H1 (cell line): ENCODE results near the gene ANKRD6. TPM values are rescaled to one million over a fixed set of nuclear protein-coding genes. Genes with fewer than 3 reads are reported as not detected.

Source experiments
- CHD7 ChIP-seq: fragments of 300-600 bp; sonication (generic); IDR thresholded peaks from 2 replicates; pipeline ENCODE4 v1.7.1; 2012; ENCODE audit warnings: low read length, moderate library complexity, mild to moderate bottlenecking, inconsistent platforms; ENCODE audit not compliant: insufficient replicate concordance
- CTCF ChIP-seq, 3 experiments: IDR thresholded peaks; 1 replicate in 2 of 3; 2 replicates in 1 of 3; pipeline versions ENCODE4 v1.5.1 to v1.6.1; 2011; ENCODE audit warnings: low read length in 3 of 3, mild to moderate bottlenecking in 3 of 3, inconsistent platforms in 2 of 3, low read depth in 1 of 3, moderate library complexity in 1 of 3; ENCODE audit not compliant: insufficient read depth in 1 of 3; ENCODE audit errors: control extremely low read depth in 1 of 3
- SAP30 ChIP-seq: fragments of 300-600 bp; sonication (generic); IDR thresholded peaks from 2 replicates; pipeline ENCODE4 v1.7.1; 2012; ENCODE audit warnings: low read length, moderate library complexity, mild to moderate bottlenecking, inconsistent platforms; ENCODE audit not compliant: insufficient read depth, insufficient replicate concordance
- SIX5 ChIP-seq: IDR thresholded peaks from 2 replicates; pipeline ENCODE4 v1.6.1; 2011; ENCODE audit warnings: mild to moderate bottlenecking, low read depth, low read length
- ZNF274 ChIP-seq: IDR thresholded peaks from 2 replicates; pipeline ENCODE4 v1.7.0; 2012; ENCODE audit warnings: low read length, borderline replicate concordance; ENCODE audit errors: extremely low read depth
- polyA plus RNA-seq, 7 experiments: library from polyadenylated mRNA; depleted of rRNA in 3 of 7; stranded (reverse) in 5 of 7; unstranded in 2 of 7; fragments of >200 nt in 5 of 7; fragments of 200-250 nt in 2 of 7; gene quantifications; 1 replicate in 5 of 7; 2 replicates in 1 of 7; 4 replicates in 1 of 7; pipeline versions ENCODE4 v1.2.1 to v1.2.3, GENCODE V29; 2011 to 2013; ENCODE audit warnings: missing spikeins in 2 of 7, mixed read lengths in 2 of 7
- total RNA-seq: library from RNA; stranded (reverse); fragmentation: NEBNext Ultra II Directional; extraction: Animal tissue kit (Norgen Biotek cat#: 25700); gene quantifications from 2 replicates; pipeline ENCODE4 v1.2.1, GENCODE V29; 2021

The ANKRD6 gene
- total and polyA plus RNA-seq, 2 of the 8 experiments (the other 6 are each of a cell fraction or from before 2014, with no cell fraction given): 5.9 to 12.8 TPM

- TF ChIP-seq CTCF (IDR thresholded peaks at IDR 0.05; ENCODE audit: control extremely low read depth in 1 of 3, insufficient read depth in 1 of 3, low read depth in 1 of 3, low read length in 3 of 3) (no peak), ZNF274 (no peak), SAP30 (no peak), CHD7 (no peak), SIX5 (no peak)
Observed at GRCh38 chr6:89475634-89476033, 42.7 kb downstream of the ANKRD6 start (continued).
